ENCODE data around the gene SETD4.
"Not testable (repeated sequence)": the region's sequence is repeated elsewhere in the genome, so short reads cannot be mapped to it uniquely, and the experiment has no call there.

Gene SETD4

GRCh38 chr21:36080386-36080785 lies 20.1 kb upstream of the SETD4 start:
- DNase-seq, result no peak
- in situ Hi-C loops (cut with HindIII; ENCODE audit: low pct_ligation_motif_present, low pct_unique_long_range_greater_than_20kb, low sequenced_read_pairs), result no loop called here

GRCh38 chr21:36079671-36080070 lies 19.3 kb upstream of the SETD4 start:
- in situ Hi-C loops (cut with HindIII; ENCODE audit: low pct_ligation_motif_present, low pct_unique_long_range_greater_than_20kb, low sequenced_read_pairs), result no loop called here
- DNase-seq, result no peak

DNA sequence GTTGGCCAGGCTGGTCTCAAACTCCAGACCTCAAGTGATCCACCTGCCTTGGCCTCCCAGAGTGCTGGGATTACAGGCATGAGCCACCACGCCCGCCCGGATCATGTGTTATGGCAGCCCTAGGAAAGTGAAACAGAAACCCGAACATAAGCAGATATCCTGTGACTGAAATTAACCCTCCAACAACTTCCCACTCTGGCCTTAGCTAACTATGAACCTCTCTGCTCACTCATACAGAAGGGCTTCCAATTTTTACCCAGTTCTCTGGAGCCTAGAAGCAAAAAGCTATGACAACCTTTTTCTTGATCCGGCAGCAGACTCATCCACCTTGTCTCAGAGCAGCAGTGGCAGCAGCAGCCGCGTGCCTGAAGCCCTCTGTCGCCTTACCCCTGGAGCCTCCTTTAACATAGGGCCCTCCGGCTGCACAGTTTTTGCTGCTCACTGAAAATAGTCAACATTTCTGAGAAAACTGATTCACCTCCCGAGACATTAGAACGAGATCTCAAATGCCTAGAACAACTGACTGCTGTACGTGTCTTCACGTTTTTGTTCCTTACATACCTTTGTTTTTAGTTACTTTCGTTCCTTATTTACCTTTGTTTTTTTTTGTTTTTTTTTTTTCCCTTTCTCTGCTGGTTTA lies 18.8 kb upstream of the SETD4 start:
- in situ Hi-C loops (cut with HindIII; ENCODE audit: low pct_ligation_motif_present, low pct_unique_long_range_greater_than_20kb, low sequenced_read_pairs), result no loop called here
- DNase-seq, result no peak

- DNase-seq, result no peak
- in situ Hi-C loops (cut with HindIII; ENCODE audit: low pct_ligation_motif_present, low pct_unique_long_range_greater_than_20kb, low sequenced_read_pairs), result no loop called here
Measured at GRCh38 chr21:36077758-36078157, 17.4 kb upstream of the SETD4 start.

GRCh38 chr21:36076878-36077655 lies 16.7 kb upstream of the SETD4 start:
- no peak for DNase-seq
- in situ Hi-C loops (cut with HindIII; ENCODE audit: low pct_ligation_motif_present, low pct_unique_long_range_greater_than_20kb, low sequenced_read_pairs), result no loop called here

GRCh38 chr21:36075953-36076352 lies 15.6 kb upstream of the SETD4 start:
- no peak for DNase-seq
- in situ Hi-C loops (cut with HindIII; ENCODE audit: low pct_ligation_motif_present, low pct_unique_long_range_greater_than_20kb, low sequenced_read_pairs), result no loop called here

- DNase-seq, result no peak
Measured at GRCh38 chr21:36075171-36075570, 14.8 kb upstream of the SETD4 start.

GRCh38 chr21:36073911-36074310 lies 13.6 kb upstream of the SETD4 start:
- in situ Hi-C loops (cut with HindIII; ENCODE audit: low pct_ligation_motif_present, low pct_unique_long_range_greater_than_20kb, low sequenced_read_pairs); DNase-seq: not testable (repeated sequence)

More at GRCh38 chr21:36075171-36075570, 14.8 kb upstream of the SETD4 start:
- in situ Hi-C loops (cut with HindIII; ENCODE audit: low pct_ligation_motif_present, low pct_unique_long_range_greater_than_20kb, low sequenced_read_pairs), result no loop called here

GRCh38 chr21:36073181-36073580 lies 12.9 kb upstream of the SETD4 start:
- in situ Hi-C loops (cut with HindIII; ENCODE audit: low pct_ligation_motif_present, low pct_unique_long_range_greater_than_20kb, low sequenced_read_pairs), result no loop called here
- no peak for DNase-seq

- in situ Hi-C loops (cut with HindIII; ENCODE audit: low pct_ligation_motif_present, low pct_unique_long_range_greater_than_20kb, low sequenced_read_pairs), result no loop called here
- DNase-seq, result no peak
Measured at GRCh38 chr21:36072453-36073162, 12.3 kb upstream of the SETD4 start.

GRCh38 chr21:36070999-36071398 lies 10.7 kb upstream of the SETD4 start:
- DNase-seq, result no peak
- in situ Hi-C loops (cut with HindIII; ENCODE audit: low pct_ligation_motif_present, low pct_unique_long_range_greater_than_20kb, low sequenced_read_pairs), result no loop called here

DNA sequence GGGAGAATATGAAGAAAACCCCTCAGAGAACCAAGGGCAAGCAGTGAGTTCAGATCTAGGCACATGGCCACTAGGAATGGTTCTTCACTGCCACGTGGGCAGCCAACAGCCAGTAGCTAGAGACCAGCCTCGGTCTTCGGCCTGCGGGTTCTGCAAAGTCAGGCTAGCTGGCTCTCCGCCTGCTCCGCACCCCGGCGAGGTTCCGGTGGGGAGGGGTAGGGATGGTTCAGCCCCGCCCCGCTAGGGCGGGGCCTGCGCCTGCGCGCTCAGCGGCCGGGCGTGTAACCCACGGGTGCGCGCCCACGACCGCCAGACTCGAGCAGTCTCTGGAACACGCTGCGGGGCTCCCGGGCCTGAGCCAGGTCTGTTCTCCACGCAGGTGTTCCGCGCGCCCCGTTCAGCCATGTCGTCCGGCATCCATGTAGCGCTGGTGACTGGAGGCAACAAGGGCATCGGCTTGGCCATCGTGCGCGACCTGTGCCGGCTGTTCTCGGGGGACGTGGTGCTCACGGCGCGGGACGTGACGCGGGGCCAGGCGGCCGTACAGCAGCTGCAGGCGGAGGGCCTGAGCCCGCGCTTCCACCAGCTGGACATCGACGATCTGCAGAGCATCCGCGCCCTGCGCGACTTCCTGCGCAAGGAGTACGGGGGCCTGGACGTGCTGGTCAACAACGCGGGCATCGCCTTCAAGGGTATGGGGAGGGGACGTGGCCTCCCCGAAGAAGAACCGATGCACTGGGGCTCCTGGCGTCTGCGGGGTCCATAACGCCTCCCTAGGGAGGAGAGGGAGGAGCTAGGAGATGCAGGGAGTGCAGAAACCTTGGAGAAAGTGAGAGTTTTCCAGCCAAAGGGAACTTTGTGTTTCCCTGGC lies 9.6 kb upstream of the SETD4 start, which contains the start of gene CBR1:
Gene CBR1, plus strand, starts transcription at position 312 of the 871 bp plus-strand sequence. Its CDS starts 92 bp downstream, at position 404.
- DNase-seq, result peak; percentile 85
- in situ Hi-C loops (cut with HindIII; ENCODE audit: low pct_ligation_motif_present, low pct_unique_long_range_greater_than_20kb, low sequenced_read_pairs), result no loop called here

GRCh38 chr21:36068748-36069398 lies 8.5 kb upstream of the SETD4 start:
- DNase-seq, result no peak
- in situ Hi-C loops (cut with HindIII; ENCODE audit: low pct_ligation_motif_present, low pct_unique_long_range_greater_than_20kb, low sequenced_read_pairs), result no loop called here

- in situ Hi-C loops (cut with HindIII; ENCODE audit: low pct_ligation_motif_present, low pct_unique_long_range_greater_than_20kb, low sequenced_read_pairs), result no loop called here
- DNase-seq, result no peak
Measured at GRCh38 chr21:36065497-36066036, 5.2 kb upstream of the SETD4 start.

GRCh38 chr21:36064085-36064460 lies 3.7 kb upstream of the SETD4 start:
- in situ Hi-C loops (cut with HindIII; ENCODE audit: low pct_ligation_motif_present, low pct_unique_long_range_greater_than_20kb, low sequenced_read_pairs), result no loop called here
- DNase-seq, result no peak

DNA sequence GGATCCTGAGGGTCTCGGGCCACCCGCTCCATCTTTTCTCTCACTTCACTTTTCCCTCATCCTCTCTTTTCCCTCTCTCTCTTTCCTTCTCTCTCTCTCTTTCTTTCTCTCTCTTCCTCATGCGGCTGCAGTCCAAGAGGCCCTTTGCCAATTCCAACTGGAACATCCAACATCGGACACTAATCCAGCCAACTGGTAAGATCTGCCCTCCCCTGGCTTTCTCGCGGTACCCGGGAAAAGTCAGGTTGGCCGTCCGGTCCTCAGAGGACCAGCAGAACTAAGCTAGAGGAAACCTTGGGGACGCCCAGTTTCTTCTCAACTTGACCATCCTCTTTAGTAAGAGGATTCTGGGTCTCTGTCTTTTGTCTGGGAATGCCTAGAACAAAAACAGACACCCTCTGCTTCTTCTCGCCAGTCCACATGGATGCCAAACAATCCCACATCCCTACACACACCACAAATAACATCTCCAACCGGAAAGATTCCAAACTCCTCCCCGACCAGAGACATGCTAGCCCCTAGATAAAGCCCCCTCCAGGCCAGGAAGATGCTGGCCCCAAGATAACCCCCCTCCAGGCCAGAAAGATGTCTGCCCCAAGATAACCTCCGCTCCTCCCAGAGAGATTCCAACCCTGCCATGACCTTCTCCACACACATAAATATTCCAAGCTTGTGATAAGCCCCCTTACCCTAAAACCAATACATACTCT lies 3.2 kb upstream of the SETD4 start:
- DNase-seq, result no peak
- in situ Hi-C loops (cut with HindIII; ENCODE audit: low pct_ligation_motif_present, low pct_unique_long_range_greater_than_20kb, low sequenced_read_pairs), result no loop called here

- no peak for DNase-seq
- in situ Hi-C loops (cut with HindIII; ENCODE audit: low pct_ligation_motif_present, low pct_unique_long_range_greater_than_20kb, low sequenced_read_pairs), result no loop called here
Measured at GRCh38 chr21:36061445-36061844, 1.1 kb upstream of the SETD4 start.
